ENCODE results near the gene ERCC2. TPM values are rescaled to one million over a fixed set of nuclear protein-coding genes. Genes with fewer than 3 reads are reported as not detected.
"Not testable (repeated sequence)": the region's sequence is repeated elsewhere in the genome, so short reads cannot be mapped to it uniquely, and the experiment has no call there.

ERCC2 gene
- total RNA-seq, 4 donors from 2014 or later: 9.4 to 19.5 (median 17.6) TPM

DNA sequence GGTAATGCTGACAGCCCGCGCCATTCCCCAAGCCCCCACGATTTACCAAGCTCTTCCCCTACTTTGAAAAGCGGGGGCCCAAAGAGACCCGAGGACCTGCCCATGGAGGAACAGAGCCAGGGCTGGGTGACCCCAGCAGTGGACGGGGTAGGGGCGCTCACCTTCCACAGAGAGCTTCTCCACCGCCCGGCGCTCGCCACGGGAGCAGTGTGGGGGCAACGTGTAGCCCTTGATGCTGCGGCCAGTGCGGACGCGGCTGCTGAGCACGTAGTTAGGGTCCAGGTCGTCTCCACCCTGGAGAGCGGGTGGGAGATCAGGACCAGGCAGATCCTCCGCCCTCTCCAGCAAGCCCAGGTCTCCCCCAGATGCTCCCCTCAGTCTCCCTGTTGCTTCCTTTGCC is 55.1 kb downstream of the ERCC2 start:
- TF ChIP-seq POLR2A (IDR thresholded peaks at IDR 0.05) (no peak), CTCF (IDR thresholded peaks at IDR 0.05) (no peak), EP300 (IDR thresholded peaks at IDR 0.05) (no peak)
- no peak for DNase-seq (ENCODE audit: low spot score in 2 of 2)
- WGBS, 2 donors: 44 to 55% methylated on average over 21 of the region's 21 CpGs
- Histone ChIP-seq H3K4me1 (no peaks in the 10 kb centered on the region), H3K36me3 (no peaks in the 10 kb centered on the region), H3K27me3 (peaks cover 0 to 55% of the 10 kb centered on the region in 2 donors), H3K27ac (no peak overlapping the region), H3K9me3 (no peaks in the 10 kb centered on the region), H3K4me3 (no peak overlapping the region)

GRCh38 chr19:45314708-45315245 is 55.6 kb downstream of the ERCC2 start:
- WGBS, 2 donors: 69 to 79% methylated on average over 8 of the region's 8 CpGs
- TF ChIP-seq EP300 (IDR thresholded peaks at IDR 0.05): no peak
- TF ChIP-seq POLR2A (IDR thresholded peaks at IDR 0.05): no peak
- no peak for TF ChIP-seq CTCF (IDR thresholded peaks at IDR 0.05)
- no peak overlapping the region for H3K4me3 ChIP-seq
- no peak for DNase-seq (ENCODE audit: low spot score in 2 of 2)
- no peaks in the 10 kb centered on the region for H3K36me3 ChIP-seq
- H3K4me1 ChIP-seq: no peaks in the 10 kb centered on the region
- H3K9me3 ChIP-seq: no peaks in the 10 kb centered on the region
- no peak overlapping the region for H3K27ac ChIP-seq
- H3K27me3 ChIP-seq: peaks cover 0 to 55% of the 10 kb centered on the region in 2 donors

GRCh38 chr19:45312285-45312684 is 58.1 kb downstream of the ERCC2 start:
- not testable (repeated sequence) for H3K4me1 ChIP-seq; H3K4me3 ChIP-seq; H3K9me3 ChIP-seq; H3K27ac ChIP-seq; DNase-seq (ENCODE audit: low spot score in 2 of 2); H3K36me3 ChIP-seq
- WGBS, 2 donors: 90 to 91% methylated on average over 14 of the region's 14 CpGs
- H3K27me3 ChIP-seq: peaks cover 0 to 32% of the 10 kb centered on the region in 2 donors

- 30 to 33% methylated on average over 18 of the region's 18 CpGs for WGBS, 2 donors
- DNase-seq (ENCODE audit: low spot score in 2 of 2): no peak
- no peaks in the 10 kb centered on the region for H3K9me3 ChIP-seq
- no peak overlapping the region for H3K27ac ChIP-seq
- H3K4me3 ChIP-seq: no peak overlapping the region
- no peaks in the 10 kb centered on the region for H3K36me3 ChIP-seq
- no peak for TF ChIP-seq EP300 (IDR thresholded peaks at IDR 0.05)
- no peak for TF ChIP-seq CTCF (IDR thresholded peaks at IDR 0.05)
- TF ChIP-seq POLR2A (IDR thresholded peaks at IDR 0.05): no peak
- H3K27me3 ChIP-seq: peaks cover 0 to 26% of the 10 kb centered on the region in 2 donors
- H3K4me1 ChIP-seq: no peaks in the 10 kb centered on the region
These were observed 58.8 kb downstream of the ERCC2 start for GRCh38 chr19:45311621-45312020.

DNA sequence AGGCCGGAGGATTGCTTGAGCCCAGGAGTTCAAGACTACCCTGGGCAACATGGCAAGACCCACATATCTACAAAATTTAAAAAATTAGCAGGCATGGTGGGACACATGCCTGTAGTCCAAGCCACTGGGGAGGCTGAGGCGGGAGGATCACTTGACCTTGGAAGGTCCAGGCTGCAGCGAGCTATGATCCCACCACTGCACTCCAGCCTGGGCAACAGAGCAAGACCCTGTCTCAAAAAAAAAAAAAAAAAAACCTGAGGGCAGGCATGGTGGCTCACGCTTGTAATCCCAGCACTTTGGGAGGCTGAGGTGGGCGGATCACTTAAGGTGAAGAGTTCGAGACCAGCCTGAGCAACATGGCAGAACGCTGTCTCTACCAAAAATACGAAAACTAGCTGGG is 61.1 kb downstream of the ERCC2 start:
- 94% methylated on average over 8 of the region's 8 CpGs for WGBS, 2 donors
- not testable (repeated sequence) for H3K36me3 ChIP-seq

GRCh38 chr19:45307361-45307760 is 63.0 kb downstream of the ERCC2 start:
- H3K27ac ChIP-seq: no peak overlapping the region
- WGBS, 2 donors: 89 to 92% methylated on average over 11 to 19 of the region's 19 CpGs
- H3K36me3 ChIP-seq: peaks cover 0 to 12% (median 0%) of the 10 kb centered on the region in 3 donors
- no peaks in the 10 kb centered on the region for H3K27me3 ChIP-seq
- no peak for DNase-seq (ENCODE audit: low spot score in 2 of 2)
- H3K4me3 ChIP-seq: no peak overlapping the region
- H3K4me1 ChIP-seq: no peaks in the 10 kb centered on the region
- TF ChIP-seq EP300 (IDR thresholded peaks at IDR 0.05) (no peak), POLR2A (IDR thresholded peaks at IDR 0.05) (no peak), CTCF (IDR thresholded peaks at IDR 0.05) (no peak)
- H3K9me3 ChIP-seq: peaks cover 0 to 11% (median 0%) of the 10 kb centered on the region in 4 donors

More for the DNA sequence above, 61.1 kb downstream of the ERCC2 start:
- H3K27ac ChIP-seq; H3K4me3 ChIP-seq; DNase-seq (ENCODE audit: low spot score in 2 of 2); H3K27me3 ChIP-seq; H3K9me3 ChIP-seq; H3K4me1 ChIP-seq: not testable (repeated sequence)

All from tibial nerve (tissue), 4 donors.